HG03521 (cell line): Measurements from ENCODE around the gene CHCHD6.

ENCODE experiments used
- ATAC-seq: cut with Tn5 transposase; IDR thresholded peaks from one replicate; pipeline ENCODE4 v1.9.1; 2021; ENCODE audit warnings: mild to moderate bottlenecking, moderate library complexity; ENCODE audit not compliant: unreplicated experiment

The CHCHD6 gene

GRCh38 chr3:126970101-126970500 lies 266.1 kb downstream of the CHCHD6 start:
- ATAC-seq = no peak

DNA sequence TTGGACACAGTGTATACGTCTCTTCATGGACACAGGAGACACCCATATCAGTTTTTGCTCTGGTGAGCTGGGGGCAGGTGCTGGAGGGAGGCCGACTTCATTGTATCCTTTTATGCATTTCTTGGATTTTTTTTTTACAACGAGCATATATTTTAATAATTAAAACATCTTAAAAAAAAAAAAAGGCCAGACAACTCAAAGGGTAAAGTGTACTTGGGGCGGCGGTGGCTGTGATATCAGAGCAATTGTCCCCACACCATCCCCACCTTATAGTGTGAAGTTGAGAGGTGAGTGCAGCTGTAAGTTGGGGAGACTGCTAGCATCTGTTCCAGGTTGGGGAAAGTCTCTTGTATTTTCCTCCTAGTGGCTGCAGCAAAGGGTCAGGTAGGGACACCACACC lies 266.9 kb downstream of the CHCHD6 start:
- no peak for ATAC-seq

DNA sequence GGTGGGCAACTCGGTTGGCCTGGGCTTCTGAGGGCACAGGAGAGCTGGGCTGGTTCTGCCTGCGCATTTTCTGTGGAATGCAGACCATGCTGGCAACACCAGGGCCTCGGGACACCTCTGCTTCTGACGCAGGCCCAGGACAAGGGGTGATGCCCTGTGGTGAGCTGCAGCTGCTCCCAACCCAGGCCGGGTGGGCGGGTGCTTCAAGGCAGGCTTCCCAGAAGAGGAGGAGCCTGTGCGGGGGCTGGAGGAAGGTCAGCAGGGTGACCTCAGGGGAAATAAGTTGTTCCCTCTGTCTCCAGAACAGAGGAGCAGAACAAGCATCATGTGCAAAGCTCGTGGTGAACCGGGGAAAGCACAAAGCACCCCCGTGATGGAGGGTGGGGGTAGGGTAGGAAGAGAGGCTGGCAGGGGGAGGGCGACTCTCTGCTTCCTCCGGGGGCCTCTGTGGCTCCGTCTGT lies 267.9 kb downstream of the CHCHD6 start:
- no peak for ATAC-seq

DNA sequence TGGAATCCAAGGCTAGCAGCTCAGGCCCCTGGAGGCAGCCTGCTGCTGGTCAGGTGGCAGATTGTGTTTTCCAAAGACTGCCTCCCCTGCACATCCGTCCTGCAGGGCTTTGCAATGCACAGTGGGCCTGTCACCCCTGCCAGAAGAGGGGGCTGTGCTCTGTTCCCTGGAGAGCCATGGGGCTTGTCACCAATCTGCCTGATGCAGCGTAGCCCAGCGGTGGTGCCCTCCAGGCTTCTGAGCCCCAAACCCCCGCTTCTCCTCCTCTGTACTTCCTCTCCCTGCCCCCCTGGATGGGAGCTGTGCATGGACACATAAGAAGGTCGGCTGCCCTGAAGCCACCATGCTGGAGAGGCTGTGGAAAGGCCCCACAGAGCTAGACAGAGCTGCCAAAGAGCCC lies 268.8 kb downstream of the CHCHD6 start:
- ATAC-seq = no peak

GRCh38 chr3:126973814-126974213 lies 269.8 kb downstream of the CHCHD6 start:
- ATAC-seq = no peak

GRCh38 chr3:126974756-126975155 lies 270.7 kb downstream of the CHCHD6 start:
- no peak for ATAC-seq

DNA sequence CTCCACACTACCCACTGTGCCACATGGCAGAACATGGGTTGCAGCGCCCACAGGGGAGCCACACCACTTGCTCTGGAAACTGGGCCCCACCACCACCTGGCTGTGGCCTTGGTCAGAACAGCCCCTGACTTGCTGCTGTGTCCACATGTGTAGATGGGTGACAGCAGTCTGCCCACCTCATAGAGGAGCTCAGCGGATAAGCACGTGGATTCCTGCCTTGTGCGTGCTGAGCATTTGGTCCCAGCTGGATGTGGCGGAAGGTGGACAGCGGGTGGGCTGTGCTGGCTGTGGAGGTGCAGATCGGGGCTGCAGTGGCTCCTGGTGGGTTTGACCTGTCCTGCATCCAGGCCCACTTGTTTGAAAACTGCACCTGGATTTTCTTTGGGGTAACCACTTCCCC lies 272.9 kb downstream of the CHCHD6 start:
- no peak for ATAC-seq

- ATAC-seq = no peak
Measured at GRCh38 chr3:126977821-126978220, 273.8 kb downstream of the CHCHD6 start.

DNA sequence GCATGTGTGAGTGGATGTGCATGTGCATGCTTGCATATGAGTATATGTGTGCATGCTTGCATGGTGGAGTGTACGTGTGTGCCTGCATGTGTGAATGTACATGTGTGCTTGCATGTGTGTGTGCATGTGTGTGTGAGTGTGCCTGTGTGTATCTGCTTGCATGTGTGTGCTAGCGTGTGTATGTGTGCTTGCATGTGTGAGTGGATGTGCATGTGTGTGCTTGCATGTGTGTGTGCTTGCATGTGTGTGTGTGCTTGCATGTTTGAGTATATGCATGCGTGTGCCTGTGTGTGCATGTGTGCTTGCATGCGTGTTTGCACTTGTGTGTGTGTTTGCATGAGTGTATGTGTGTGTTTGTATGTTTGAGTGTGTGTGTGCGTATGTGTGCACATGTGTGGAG lies 274.3 kb downstream of the CHCHD6 start:
- ATAC-seq = no peak

GRCh38 chr3:126979046-126979628 lies 275.1 kb downstream of the CHCHD6 start:
- no peak for ATAC-seq

DNA sequence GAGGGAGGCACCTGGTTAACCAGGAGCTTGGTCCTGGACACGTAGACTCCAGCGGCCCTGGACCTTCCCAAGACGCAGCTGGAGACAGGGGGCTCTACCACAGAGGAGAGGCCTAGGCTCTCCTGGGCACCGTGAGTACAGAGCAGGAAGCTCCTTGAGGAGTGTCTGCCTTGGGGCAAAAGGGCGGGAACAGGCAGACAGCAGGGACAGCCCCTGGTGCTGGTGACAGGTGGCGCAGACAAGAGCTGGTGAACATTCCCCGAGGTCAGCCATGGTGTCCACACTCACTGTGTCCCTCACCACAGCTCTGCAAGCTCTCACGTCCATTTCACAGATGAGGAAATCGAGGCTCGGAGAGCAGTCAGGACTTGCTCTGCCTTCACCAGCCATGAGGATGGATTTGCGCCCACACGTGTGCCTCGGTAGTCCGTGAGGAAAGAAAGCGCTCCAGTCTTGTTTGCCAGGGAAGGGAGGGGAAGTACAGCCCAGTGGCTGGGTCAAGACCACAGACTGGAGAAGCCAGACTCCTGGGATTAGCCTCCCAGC lies 276.3 kb downstream of the CHCHD6 start:
- no peak for ATAC-seq

DNA sequence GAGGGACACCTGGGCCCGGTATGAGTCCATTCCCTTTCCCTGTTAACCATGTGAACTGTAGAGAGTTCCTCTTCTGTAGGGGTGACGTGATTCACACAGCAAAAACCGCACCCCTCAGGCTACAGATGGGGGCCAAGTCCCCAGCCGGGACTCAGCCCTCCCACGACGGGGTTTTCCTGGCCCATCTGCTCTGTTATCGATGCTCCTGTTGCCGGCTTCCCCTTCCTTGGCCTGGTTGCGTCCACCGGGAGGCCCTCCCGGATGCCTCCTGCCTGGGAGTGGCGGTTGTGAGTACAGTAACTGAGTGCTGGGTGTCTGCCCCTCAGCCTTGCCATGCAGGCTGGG lies 278.1 kb downstream of the CHCHD6 start:
- peak; percentile 7 for ATAC-seq

GRCh38 chr3:126982471-126983175 lies 278.6 kb downstream of the CHCHD6 start, which contains the start of gene PLXNA1:
Gene PLXNA1 (plus strand): TSS chr3:126983115. CDS start chr3:126988594, 5,479 bp downstream.
- peak; percentile 73 for ATAC-seq

DNA sequence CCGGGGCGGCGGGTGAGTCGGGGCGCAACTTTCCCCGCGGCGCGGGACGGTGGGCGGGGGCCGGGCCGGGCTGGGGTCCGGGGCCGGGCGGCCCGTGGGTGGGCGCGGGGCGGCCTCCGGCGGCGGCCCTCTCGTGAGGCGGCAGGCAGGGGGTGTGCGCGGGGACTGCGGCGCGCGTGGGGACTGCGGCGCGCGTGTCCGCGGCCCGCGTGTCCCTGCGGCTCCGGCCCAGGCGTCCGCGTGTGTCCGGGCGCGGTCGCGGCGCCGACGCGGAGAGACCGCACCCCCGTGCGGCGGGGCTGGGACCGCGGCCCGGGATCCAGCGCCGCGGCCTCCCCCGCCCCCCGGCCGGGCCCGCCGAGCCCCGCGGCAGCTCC lies 279.2 kb downstream of the CHCHD6 start:
- ATAC-seq = peak; percentile 9

GRCh38 chr3:126983653-126984390 lies 279.8 kb downstream of the CHCHD6 start:
- no peak for ATAC-seq

- ATAC-seq = no peak
Measured at GRCh38 chr3:126984391-126985131, 280.5 kb downstream of the CHCHD6 start.

- ATAC-seq = no peak
Measured at GRCh38 chr3:126985132-126985985, 281.3 kb downstream of the CHCHD6 start.

GRCh38 chr3:126986001-126986400 lies 282.0 kb downstream of the CHCHD6 start:
- no peak for ATAC-seq

- no peak for ATAC-seq
Measured at GRCh38 chr3:126987129-126987528, 283.1 kb downstream of the CHCHD6 start.

DNA sequence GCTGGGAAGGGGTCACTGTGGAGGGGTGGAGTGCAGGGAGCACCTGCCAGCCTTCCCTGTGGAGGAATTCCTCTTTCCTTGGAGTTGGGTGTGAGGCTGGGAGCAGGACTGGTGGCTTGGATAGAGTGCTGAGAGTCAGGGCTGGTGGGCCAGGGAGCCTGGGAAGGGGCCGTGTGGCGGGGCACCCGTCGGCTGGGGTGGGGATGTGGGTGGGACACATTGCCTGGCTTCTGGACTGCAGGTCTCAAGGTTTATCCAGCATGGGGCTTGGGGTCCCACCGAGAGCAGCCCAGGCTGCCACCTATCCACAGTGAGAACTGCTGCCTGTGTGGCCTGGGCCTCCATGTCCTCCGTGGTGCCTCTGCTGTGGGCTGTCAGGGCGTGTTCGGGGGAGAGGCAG lies 283.6 kb downstream of the CHCHD6 start:
- no peak for ATAC-seq
